K562 (cell line): Measurements from ENCODE around the gene MAPK8IP1. TPM values are rescaled to one million over a fixed set of nuclear protein-coding genes. Genes with fewer than 3 reads are reported as not detected.

ENCODE experiments used
- ATF1 ChIP-seq, 2 experiments: fragments of 450-650 bp in 1 of 2; IDR thresholded peaks; 2 replicates each; pipeline ENCODE4 v1.6.1; 2016; ENCODE audit warnings: missing compliant biosample characterization in 1 of 2, missing genetic modification characterization in 1 of 2
- CBX8 ChIP-seq: fragments of 200-600 bp; sonication (generic); IDR thresholded peaks from 2 replicates; pipeline ENCODE4 v1.6.1; 2012; ENCODE audit warnings: borderline replicate concordance, mixed run types, low read depth, mild to moderate bottlenecking, moderate library complexity, mixed read lengths, low read length, control low read depth, inconsistent platforms; ENCODE audit not compliant: poor library complexity, severe bottlenecking; ENCODE audit errors: extremely low read depth
- CGGBP1 ChIP-seq: fragments of 250-450 bp; sonication (Bioruptor Pico); IDR thresholded peaks from 2 replicates; pipeline ENCODE4 v1.9.0; 2021; ENCODE audit warnings: mild to moderate bottlenecking
- DDX20 ChIP-seq: fragments of 450-650 bp; IDR thresholded peaks from 2 replicates; pipeline ENCODE4 v1.6.1; 2016; ENCODE audit warnings: missing genetic modification characterization, low read depth, mild to moderate bottlenecking, missing compliant biosample characterization, moderate library complexity
- EHMT2 ChIP-seq: fragments of 450-650 bp; IDR thresholded peaks from 2 replicates; pipeline ENCODE4 v1.6.1; 2018; ENCODE audit warnings: antibody characterized with exemption
- ELK3 ChIP-seq: fragments of 450-650 bp; formaldehyde crosslinking; IDR thresholded peaks from 2 replicates; pipeline ENCODE4 v1.4.0; 2020; ENCODE audit warnings: mild to moderate bottlenecking
- HOXB6 ChIP-seq: fragments of 250-450 bp; sonication (Bioruptor Pico); IDR thresholded peaks from 2 replicates; pipeline ENCODE4 v1.5.1; 2022; ENCODE audit warnings: mild to moderate bottlenecking, borderline replicate concordance
- ID3 ChIP-seq, 2 experiments: fragments of 250-450 bp in 1 of 2; fragments of 450-650 bp in 1 of 2; sonication (Bioruptor Pico) in 1 of 2; IDR thresholded peaks; 2 replicates each; pipeline versions ENCODE4 v1.6.1 to v1.8.0; 2016 to 2021; ENCODE audit warnings: mild to moderate bottlenecking in 2 of 2, moderate library complexity in 2 of 2, missing compliant biosample characterization in 1 of 2, missing genetic modification characterization in 1 of 2
- ILF3 ChIP-seq: fragments of 450-650 bp; IDR thresholded peaks from 2 replicates; pipeline ENCODE4 v1.6.1; 2018; ENCODE audit warnings: antibody characterized with exemption, mild to moderate bottlenecking, moderate library complexity, borderline replicate concordance
- JUND ChIP-seq, 2 experiments: IDR thresholded peaks; 2 replicates in 1 of 2; 3 replicates in 1 of 2; pipeline ENCODE4 v1.6.1; 2011; ENCODE audit warnings: borderline replicate concordance in 2 of 2, low read depth in 2 of 2, low read length in 2 of 2, improper control_type of control experiment in 1 of 2, missing biosample characterization in 1 of 2, missing genetic modification characterization in 1 of 2, missing genetic modification reagents in 1 of 2
- POLR2AphosphoS5 ChIP-seq: IDR thresholded peaks from 2 replicates; pipeline ENCODE4 v1.6.1; 2011; ENCODE audit warnings: mild to moderate bottlenecking, low read depth, low read length, moderate library complexity; ENCODE audit not compliant: control insufficient read depth, insufficient read depth
- SIN3B ChIP-seq: fragments of 450-650 bp; IDR thresholded peaks from 2 replicates; pipeline ENCODE4 v1.6.1; 2017; ENCODE audit warnings: low read depth, mild to moderate bottlenecking, moderate library complexity
- SIX5 ChIP-seq, 2 experiments: IDR thresholded peaks; 2 replicates each; pipeline ENCODE4 v1.6.1; 2011; ENCODE audit warnings: low read length in 2 of 2, borderline replicate concordance in 1 of 2, low read depth in 1 of 2, mild to moderate bottlenecking in 1 of 2, moderate library complexity in 1 of 2; ENCODE audit not compliant: insufficient read depth in 1 of 2
- SMARCE1 ChIP-seq: fragments of 450-650 bp; IDR thresholded peaks from 2 replicates; pipeline ENCODE4 v1.7.1; 2016; ENCODE audit warnings: mild to moderate bottlenecking
- ZBTB2 ChIP-seq: fragments of 450-650 bp; IDR thresholded peaks from 2 replicates; pipeline ENCODE4 v1.6.1; 2016; ENCODE audit warnings: antibody characterized with exemption
- ZNF175 ChIP-seq: fragments of 200-800 bp; sonication (Bioruptor generic); IDR thresholded peaks from 2 replicates; pipeline ENCODE4 v1.6.1; 2016; ENCODE audit warnings: low read depth, mild to moderate bottlenecking, missing genetic modification characterization, missing compliant biosample characterization
- ZNF280A ChIP-seq: fragments of 450-650 bp; IDR thresholded peaks from 2 replicates; pipeline ENCODE4 v1.6.1; 2018; ENCODE audit warnings: mild to moderate bottlenecking, low read depth; ENCODE audit not compliant: partially characterized antibody
- ZNF408 ChIP-seq: fragments of 250-450 bp; sonication (Bioruptor Pico); IDR thresholded peaks from 2 replicates; pipeline ENCODE4 v1.4.0; 2020; ENCODE audit warnings: low read depth, mild to moderate bottlenecking, moderate library complexity
- ZNF436 ChIP-seq: fragments of 250-450, 450-650 bp; sonication (Bioruptor Pico); formaldehyde crosslinking; IDR thresholded peaks from 2 replicates; pipeline ENCODE4 v1.7.0; 2020; ENCODE audit warnings: mild to moderate bottlenecking
- polyA plus RNA-seq, 8 experiments: library from polyadenylated mRNA; depleted of rRNA in 4 of 8; stranded (reverse) in 5 of 8; unstranded in 3 of 8; fragments of >200 nt; fragmentation: Nextera tagmentation in 2 of 8; fragmentation: Illumina TruSeq in 1 of 8; extraction: Ambion mirVana in 2 of 8; extraction: Trizol in 1 of 8; gene quantifications; 2 replicates each; pipeline versions ENCODE4 v1.2.1 to v1.2.3, GENCODE V29; 2011 to 2014; ENCODE audit warnings: inconsistent platforms in 1 of 8, missing spikeins in 1 of 8
- total RNA-seq, 7 experiments: library from RNA; depleted of rRNA in 6 of 7; stranded (reverse); fragments of >200 nt in 6 of 7; fragmentation: Illumina TruSeq in 2 of 7; extraction: Trizol in 2 of 7; gene quantifications; 2 replicates each; pipeline versions ENCODE4 v1.2.1 to v1.2.3, GENCODE V29; 2011 to 2021; ENCODE audit warnings: low replicate concordance in 1 of 7

MAPK8IP1 gene
- total and polyA plus RNA-seq, 9 of the 15 experiments (the other 6 are each of a cell fraction or from before 2014, with no cell fraction given) = 0.13 to 6.9 (median 2.5) TPM

GRCh38 chr11:45846974-45847910 is 38.2 kb upstream of the MAPK8IP1 start, which contains the start of gene CRY2 (continued):
- no peak for TF ChIP-seq ZNF280A
- no peak for TF ChIP-seq SIX5 (IDR thresholded peaks at IDR 0.05; ENCODE audit: borderline replicate concordance in 1 of 2, insufficient read depth in 1 of 2, low read depth in 1 of 2, low read length in 2 of 2)
- no peak for TF ChIP-seq ELK3 (CRISPR knock-in tag)
- no peak for TF ChIP-seq ZNF175 (CRISPR knock-in tag)
- TF ChIP-seq DDX20 (tag) = no peak
- no peak for TF ChIP-seq SMARCE1
- TF ChIP-seq EHMT2 = no peak; the same call in 1 of the 2 replicates
- TF ChIP-seq ID3 (CRISPR knock-in tag; IDR thresholded peaks at IDR 0.05) = no peak
- peak; percentile 26; the same call in 1 of the 2 replicates for TF ChIP-seq ID3 (tag; IDR thresholded peaks at IDR 0.05)
- no peak; the same call in 1 of the 2 replicates for TF ChIP-seq ILF3
- TF ChIP-seq ATF1 (CRISPR knock-in tag; IDR thresholded peaks at IDR 0.05) = peak; percentile 45
- peak; percentile 95 for TF ChIP-seq ATF1 (tag; IDR thresholded peaks at IDR 0.05)
- no peak for TF ChIP-seq HOXB6 (CRISPR knock-in tag)
- TF ChIP-seq ZNF408 = no peak
- TF ChIP-seq POLR2AphosphoS5 = peak; percentile 78
- no peak for TF ChIP-seq ZBTB2
- peak; percentile 76; the same call in 1 of the 2 replicates for TF ChIP-seq SIN3B
- no peak for TF ChIP-seq CBX8
- TF ChIP-seq ZNF436 (CRISPR knock-in tag) = no peak
- no peak for TF ChIP-seq CGGBP1 (CRISPR knock-in tag)
- peak; percentile 41; the same call in 1 of the 2 replicates for TF ChIP-seq JUND (IDR thresholded peaks at IDR 0.05; ENCODE audit: borderline replicate concordance, low read depth, low read length)
- TF ChIP-seq JUND (tag; IDR thresholded peaks at IDR 0.05; ENCODE audit: borderline replicate concordance, low read depth, low read length) = no peak; the same call in 2 of the 3 replicates
